Endothelial cell (in vitro differentiated cells): ENCODE data around the gene GSTT2. TPM values are rescaled to one million over a fixed set of nuclear protein-coding genes. Genes with fewer than 3 reads are reported as not detected.
A peak's percentile ranks its signal among the peaks of the same experiment; 100 is the strongest.
"Not testable (repeated sequence)": the region's sequence is repeated elsewhere in the genome, so short reads cannot be mapped to it uniquely, and the experiment has no call there.

Experiments used
- DNase-seq: peaks from one replicate; pipeline ENCODE4 v3.0.0; 2021; ENCODE audit warnings: low spot score
- H3K27ac Mint-ChIP-seq: one replicate; pipeline ENCODE4 v1.8.0; 2021; ENCODE audit warnings: mixed read lengths, inconsistent platforms; ENCODE audit not compliant: unreplicated experiment
- H3K27me3 Mint-ChIP-seq: one replicate; pipeline ENCODE4 v1.8.0; 2021; ENCODE audit warnings: mild to moderate bottlenecking, moderate library complexity, mixed read lengths, inconsistent platforms; ENCODE audit not compliant: unreplicated experiment
- H3K36me3 Mint-ChIP-seq: one replicate; pipeline ENCODE4 v1.8.0; 2021; ENCODE audit warnings: mild to moderate bottlenecking, low read depth, mixed read lengths, inconsistent platforms; ENCODE audit not compliant: unreplicated experiment
- H3K4me1 Mint-ChIP-seq: one replicate; pipeline ENCODE4 v1.8.0; 2021; ENCODE audit warnings: mild to moderate bottlenecking, mixed read lengths, inconsistent platforms; ENCODE audit not compliant: unreplicated experiment
- H3K4me3 Mint-ChIP-seq: one replicate; pipeline ENCODE4 v1.8.0; 2021; ENCODE audit warnings: mild to moderate bottlenecking, mixed read lengths, inconsistent platforms; ENCODE audit not compliant: unreplicated experiment
- H3K9me3 Mint-ChIP-seq: one replicate; pipeline ENCODE4 v1.8.0; 2021; ENCODE audit warnings: mixed read lengths, inconsistent platforms; ENCODE audit not compliant: unreplicated experiment
- total RNA-seq: library from RNA; stranded (reverse); fragmentation: NEBNext Ultra II Directional; extraction: Animal tissue kit (Norgen Biotek cat#: 25700); gene quantifications from one replicate; pipeline ENCODE4 v1.2.1, GENCODE V29; 2021; ENCODE audit not compliant: unreplicated experiment
- TF ChIP-seq, protein P1 (sequence below): fragments of 200-600 bp; sonication (generic); IDR thresholded peaks from one replicate; pipeline ENCODE4 v1.5.0; 2021; ENCODE audit warnings: antibody characterized with exemption; ENCODE audit not compliant: unreplicated experiment

GSTT2 gene
- total RNA-seq, 1 donor from 2014 or later, result not detected

DNA sequence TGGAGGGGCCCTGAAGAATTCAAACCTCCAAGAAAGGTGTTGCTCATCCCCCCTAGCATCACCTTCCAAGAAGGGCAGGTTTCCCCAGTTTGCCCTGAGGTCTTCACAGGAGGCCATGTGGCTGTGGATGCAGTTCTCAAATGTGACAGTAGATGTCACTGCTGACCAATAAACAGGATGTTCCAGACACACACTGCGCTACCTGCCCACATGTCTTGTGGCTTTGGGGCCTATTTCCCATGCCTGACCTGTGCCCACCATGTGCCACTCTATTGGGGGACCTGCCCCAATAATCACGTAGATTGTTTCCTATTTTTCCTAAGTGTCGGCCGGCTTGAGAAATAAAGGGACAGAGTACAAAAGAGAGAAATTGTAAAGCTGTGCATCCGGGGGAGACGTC lies 4.5 kb downstream of the GSTT2 start:
- no peaks in the 10 kb centered on the region for H3K27me3 Mint-ChIP-seq
- H3K4me1 Mint-ChIP-seq, result no peaks in the 10 kb centered on the region
- H3K27ac Mint-ChIP-seq, result no peak overlapping the region
- TF ChIP-seq, protein P1, sequence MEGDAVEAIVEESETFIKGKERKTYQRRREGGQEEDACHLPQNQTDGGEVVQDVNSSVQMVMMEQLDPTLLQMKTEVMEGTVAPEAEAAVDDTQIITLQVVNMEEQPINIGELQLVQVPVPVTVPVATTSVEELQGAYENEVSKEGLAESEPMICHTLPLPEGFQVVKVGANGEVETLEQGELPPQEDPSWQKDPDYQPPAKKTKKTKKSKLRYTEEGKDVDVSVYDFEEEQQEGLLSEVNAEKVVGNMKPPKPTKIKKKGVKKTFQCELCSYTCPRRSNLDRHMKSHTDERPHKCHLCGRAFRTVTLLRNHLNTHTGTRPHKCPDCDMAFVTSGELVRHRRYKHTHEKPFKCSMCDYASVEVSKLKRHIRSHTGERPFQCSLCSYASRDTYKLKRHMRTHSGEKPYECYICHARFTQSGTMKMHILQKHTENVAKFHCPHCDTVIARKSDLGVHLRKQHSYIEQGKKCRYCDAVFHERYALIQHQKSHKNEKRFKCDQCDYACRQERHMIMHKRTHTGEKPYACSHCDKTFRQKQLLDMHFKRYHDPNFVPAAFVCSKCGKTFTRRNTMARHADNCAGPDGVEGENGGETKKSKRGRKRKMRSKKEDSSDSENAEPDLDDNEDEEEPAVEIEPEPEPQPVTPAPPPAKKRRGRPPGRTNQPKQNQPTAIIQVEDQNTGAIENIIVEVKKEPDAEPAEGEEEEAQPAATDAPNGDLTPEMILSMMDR, result peak; percentile 28
- no peaks in the 10 kb centered on the region for H3K36me3 Mint-ChIP-seq
- no peaks in the 10 kb centered on the region for H3K9me3 Mint-ChIP-seq
- H3K4me3 Mint-ChIP-seq, result no peak overlapping the region
- DNase-seq, result no peak

DNA sequence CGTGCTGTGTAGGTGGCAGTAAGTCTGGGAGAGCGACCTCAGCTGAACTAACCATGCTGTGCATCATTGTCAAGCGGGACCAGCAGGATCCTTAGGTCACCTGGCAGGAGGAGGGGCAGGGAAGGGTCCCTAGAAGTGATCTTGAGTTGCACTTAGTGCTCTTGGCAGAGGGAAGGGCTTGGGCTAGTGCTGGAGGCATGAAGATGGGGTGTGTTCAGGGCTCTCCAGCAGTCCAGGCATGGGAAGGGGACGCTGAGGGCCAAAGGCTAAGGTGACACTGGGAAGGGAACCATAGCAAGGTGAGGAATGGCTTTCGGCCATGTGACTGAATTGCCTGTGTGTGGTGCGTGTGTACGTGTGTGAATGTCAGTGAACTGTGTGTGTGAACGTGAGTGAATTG lies 6.2 kb downstream of the GSTT2 start:
- peak overlapping the region; percentile 71 for H3K27ac Mint-ChIP-seq
- H3K9me3 Mint-ChIP-seq, H3K36me3 Mint-ChIP-seq, H3K4me1 Mint-ChIP-seq, DNase-seq, H3K4me3 Mint-ChIP-seq, H3K27me3 Mint-ChIP-seq: not testable (repeated sequence)

DNA sequence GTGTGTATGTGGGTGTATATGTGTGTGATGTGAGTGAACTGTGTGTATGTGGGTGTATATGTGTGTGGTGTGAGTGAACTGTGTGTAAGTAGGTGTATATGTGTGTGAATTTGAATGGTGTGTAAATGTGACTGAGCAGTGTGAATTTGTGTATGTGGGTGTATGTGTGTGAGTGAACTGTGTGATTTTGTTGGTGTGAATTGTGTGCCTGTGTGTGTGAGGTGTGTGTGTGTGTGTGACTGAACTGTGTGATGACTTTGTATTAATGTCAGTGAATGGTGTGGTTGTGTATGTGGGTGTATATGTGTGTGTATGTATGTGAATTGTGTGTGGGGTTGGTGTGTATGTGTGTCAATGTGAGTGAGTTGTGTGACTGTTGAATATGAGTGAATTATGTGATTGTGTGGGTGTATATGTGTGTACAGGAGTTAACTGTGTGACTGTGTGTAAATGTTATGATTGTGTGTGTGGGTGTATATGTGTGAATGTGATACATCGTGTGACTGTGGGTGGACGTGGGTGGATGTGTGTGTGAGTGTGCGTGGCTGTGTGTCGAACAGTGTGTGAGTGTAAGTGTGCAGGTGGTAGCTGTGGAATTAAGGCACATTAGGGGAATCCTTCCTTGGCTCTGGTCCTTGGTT lies 6.7 kb downstream of the GSTT2 start:
- H3K9me3 Mint-ChIP-seq, H3K36me3 Mint-ChIP-seq, H3K27me3 Mint-ChIP-seq, H3K4me3 Mint-ChIP-seq, H3K4me1 Mint-ChIP-seq, DNase-seq: not testable (repeated sequence)
- H3K27ac Mint-ChIP-seq, result peak overlapping the region; percentile 71

DNA sequence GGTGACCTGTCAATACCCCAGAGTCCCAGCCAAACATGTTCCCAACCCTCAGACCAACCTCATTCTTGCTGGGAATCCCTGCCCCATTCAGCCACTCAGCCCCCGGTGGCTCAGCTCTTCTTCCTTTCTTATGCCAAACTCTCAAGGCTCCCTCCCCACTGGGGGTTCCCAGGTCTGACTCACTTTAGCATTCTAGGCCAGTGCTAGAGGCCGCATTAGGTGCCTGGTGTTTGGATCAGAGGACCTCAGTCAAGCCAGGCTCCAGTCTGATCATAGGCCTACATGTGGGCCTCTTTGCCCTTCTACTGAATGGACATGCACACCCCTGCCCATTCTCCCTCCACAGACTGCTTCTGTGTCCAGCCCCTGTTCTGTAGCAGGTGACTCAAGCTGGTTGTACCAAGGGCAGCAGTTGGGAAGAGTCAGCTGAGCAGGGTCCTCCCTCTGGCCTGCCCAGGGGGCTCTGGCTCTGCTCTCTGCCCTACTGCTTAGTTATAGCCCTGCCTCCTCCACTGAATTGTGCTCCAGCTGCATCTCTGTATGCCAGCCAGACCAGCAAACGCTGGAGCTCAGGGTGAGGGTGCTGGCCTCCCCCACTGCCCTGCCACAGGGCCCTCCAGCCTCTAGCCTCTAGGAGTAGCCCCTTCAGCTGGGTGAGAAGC lies 9.8 kb downstream of the GSTT2 start:
- H3K9me3 Mint-ChIP-seq, H3K4me1 Mint-ChIP-seq, H3K27ac Mint-ChIP-seq, H3K27me3 Mint-ChIP-seq, H3K36me3 Mint-ChIP-seq, DNase-seq, H3K4me3 Mint-ChIP-seq: not testable (repeated sequence)

DNA sequence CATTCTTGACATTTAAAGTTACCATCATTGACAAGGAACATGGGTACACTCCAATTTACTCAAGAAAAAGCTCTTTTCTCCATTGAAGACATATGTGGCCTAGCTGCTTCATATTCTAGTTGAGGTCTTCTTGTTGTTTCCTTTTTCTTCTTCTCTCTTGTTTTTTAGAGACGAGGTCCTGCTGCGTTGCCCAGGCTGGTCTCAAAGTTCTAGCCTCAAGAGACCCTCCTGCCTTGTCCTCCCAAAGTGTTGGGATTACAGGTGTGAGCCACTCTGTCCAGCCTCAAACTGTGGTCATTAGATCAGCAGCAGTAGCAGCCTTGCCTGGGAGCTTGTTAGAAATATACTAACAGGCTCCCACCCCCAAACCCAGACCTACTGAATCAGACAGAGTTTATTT lies 13.1 kb downstream of the GSTT2 start:
- H3K9me3 Mint-ChIP-seq, H3K4me1 Mint-ChIP-seq, H3K27ac Mint-ChIP-seq, H3K36me3 Mint-ChIP-seq, DNase-seq, H3K4me3 Mint-ChIP-seq, H3K27me3 Mint-ChIP-seq: not testable (repeated sequence)

DNA sequence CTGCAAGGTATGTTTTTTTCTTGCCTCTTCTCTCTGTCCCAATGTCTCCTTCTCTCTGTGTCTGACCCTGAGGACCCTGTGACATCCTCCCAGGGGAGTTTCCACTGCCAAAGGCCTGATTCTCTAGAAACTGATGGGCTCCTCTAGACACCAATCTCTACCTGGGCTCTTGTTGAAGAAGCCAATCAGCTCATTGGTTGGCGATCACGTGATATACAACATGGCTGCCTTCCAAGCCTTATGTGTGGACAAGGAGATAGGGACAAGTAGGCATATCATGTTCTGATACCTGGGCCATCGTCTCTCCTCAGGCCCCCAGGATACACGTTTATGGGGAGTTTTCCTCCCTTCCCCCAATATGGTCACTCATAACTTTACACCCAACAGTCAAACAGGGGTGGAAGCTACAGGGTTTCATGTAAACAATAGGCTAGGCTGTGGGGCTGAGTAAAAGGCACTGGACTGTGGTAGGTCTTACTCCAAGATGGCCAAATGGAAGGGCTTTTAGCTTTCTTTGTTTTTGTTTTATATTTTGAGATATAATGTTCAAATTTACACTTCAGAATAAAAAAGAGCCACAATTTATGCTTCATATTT lies 13.7 kb downstream of the GSTT2 start:
- H3K4me3 Mint-ChIP-seq, H3K27me3 Mint-ChIP-seq, H3K4me1 Mint-ChIP-seq, H3K36me3 Mint-ChIP-seq, DNase-seq, H3K27ac Mint-ChIP-seq, H3K9me3 Mint-ChIP-seq: not testable (repeated sequence)

DNA sequence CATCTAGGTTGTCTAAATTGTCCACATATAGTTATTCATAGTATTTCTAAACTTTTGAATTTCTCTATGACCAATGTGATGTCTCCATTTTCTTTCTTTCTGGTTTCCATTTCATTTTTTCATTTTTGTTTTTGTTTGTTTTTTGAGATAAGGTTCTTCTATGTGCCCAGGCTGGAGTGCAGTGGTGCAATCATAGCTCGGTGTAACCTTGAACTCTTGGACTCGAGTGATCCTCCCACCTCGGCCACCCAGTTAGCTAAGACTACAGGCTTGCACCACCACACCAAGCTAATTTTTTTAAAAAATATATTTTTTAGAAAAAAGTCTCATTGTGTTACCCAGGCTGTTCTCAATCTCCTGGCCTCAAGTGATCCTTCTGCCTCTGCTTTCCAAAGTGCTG lies 17.2 kb downstream of the GSTT2 start:
- TF ChIP-seq, protein P1, result no peak
- Mint-ChIP-seq H3K36me3 (no peaks in the 10 kb centered on the region), H3K4me1 (peaks cover 4% of the 10 kb centered on the region), H3K27ac (no peak overlapping the region), H3K4me3 (no peak overlapping the region), H3K9me3 (no peaks in the 10 kb centered on the region), H3K27me3 (peaks cover 2% of the 10 kb centered on the region)
- no peak for DNase-seq

DNA sequence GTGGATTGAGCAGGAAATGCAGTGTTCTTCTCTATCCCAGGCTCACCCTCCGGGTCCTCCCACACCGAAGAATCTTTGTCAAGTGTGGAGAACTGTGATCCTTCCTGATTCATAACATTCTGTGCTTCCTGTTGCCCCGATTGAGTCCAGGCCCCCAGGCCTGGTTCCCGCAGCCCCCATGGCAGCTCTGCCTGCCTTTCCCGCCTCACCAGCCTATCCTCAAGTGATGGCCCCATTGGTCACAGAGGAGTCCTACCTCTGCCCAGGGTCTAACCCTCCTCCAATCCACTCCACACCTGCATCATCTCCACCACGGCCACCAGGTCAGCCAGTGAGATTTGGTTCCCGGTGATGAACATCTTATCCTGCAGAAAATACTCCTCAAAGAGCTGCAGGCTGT lies 19.8 kb downstream of the GSTT2 start:
- H3K4me1 Mint-ChIP-seq, result peaks cover 17% of the 10 kb centered on the region
- H3K27ac Mint-ChIP-seq, H3K36me3 Mint-ChIP-seq, H3K4me3 Mint-ChIP-seq, DNase-seq, H3K27me3 Mint-ChIP-seq, H3K9me3 Mint-ChIP-seq: not testable (repeated sequence)
